ENCODE results near the gene INHBB. TPM values are rescaled to one million over a fixed set of nuclear protein-coding genes. Genes with fewer than 3 reads are reported as not detected.

Gene INHBB
- total and polyA plus RNA-seq, 2 experiments from 2014 or later = 2.7 to 6.6 TPM

DNA sequence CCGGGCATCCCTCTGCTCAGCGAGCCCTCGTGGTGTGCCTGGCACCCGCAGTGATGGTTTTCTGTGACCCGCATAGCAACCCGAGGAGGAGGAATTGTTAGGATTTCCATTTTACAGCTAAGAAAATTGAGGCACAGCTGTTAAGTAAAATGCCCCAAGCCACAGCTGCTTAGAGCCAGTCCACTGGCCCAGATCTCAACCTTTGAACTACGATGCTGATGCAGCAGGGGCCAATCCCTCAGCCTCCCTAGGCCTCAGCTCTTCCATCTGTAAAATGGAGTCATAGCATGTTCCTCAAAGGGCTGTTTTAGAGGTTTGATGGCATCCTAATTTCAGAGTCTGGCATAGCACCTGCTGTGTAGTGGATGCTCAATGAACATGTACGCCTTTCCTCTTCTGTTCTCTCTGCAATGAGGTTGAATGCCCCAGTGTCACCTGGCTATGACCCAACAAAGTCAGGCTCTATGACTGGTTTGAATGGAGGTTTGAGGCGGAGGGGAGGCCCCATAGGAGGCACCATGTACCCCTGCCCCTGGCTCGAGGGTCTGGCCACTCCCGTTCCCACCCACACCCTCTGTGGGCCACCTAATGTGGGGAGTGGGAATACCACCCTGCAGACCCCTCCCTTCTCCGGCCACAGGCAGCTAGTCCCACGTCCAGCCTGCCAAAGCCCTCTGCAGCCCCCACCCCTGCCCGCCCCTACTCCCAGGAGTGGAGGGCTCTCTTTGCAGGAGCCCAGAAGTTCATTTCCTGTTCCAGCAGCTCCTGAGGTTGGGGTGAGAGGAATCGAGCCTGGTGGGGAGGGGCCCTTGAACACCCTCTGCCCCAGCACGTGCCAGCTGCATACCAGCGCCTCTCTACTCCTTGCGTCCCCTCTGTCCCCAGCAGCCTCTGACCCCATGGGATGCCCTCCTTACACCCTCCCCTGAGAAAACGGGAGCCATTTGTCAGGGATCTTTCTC lies 31.0 kb downstream of the INHBB start:
- Histone ChIP-seq H2AFZ (no peak overlapping the region), H3K27ac (no peak overlapping the region), H3K27me3 (no peaks in the 10 kb centered on the region), H3K79me2 (no peaks in the 10 kb centered on the region), H3K9me3 (ENCODE audit: low read depth) (no peaks in the 10 kb centered on the region), H3K4me1 (ENCODE audit: insufficient read depth) (no peaks in the 10 kb centered on the region), H4K20me1 (ENCODE audit: insufficient read depth, poor library complexity, severe bottlenecking) (no peaks in the 10 kb centered on the region), H3K9me2 (replicated peaks; ENCODE audit: insufficient read depth) (no peaks in the 10 kb centered on the region), H3K4me3 (no peak overlapping the region), H3K4me2 (no peak overlapping the region), H3K36me3 (replicated peaks; ENCODE audit: insufficient read depth, low read depth) (no peaks in the 10 kb centered on the region)
- TF ChIP-seq EZH2phosphoT487 (IDR thresholded peaks at IDR 0.05; ENCODE audit: low read depth, severe bottlenecking, unreplicated experiment) = no peak
- no peak for TF ChIP-seq EZH2 (IDR thresholded peaks at IDR 0.05; ENCODE audit: borderline replicate concordance)
- TF ChIP-seq, protein P1, sequence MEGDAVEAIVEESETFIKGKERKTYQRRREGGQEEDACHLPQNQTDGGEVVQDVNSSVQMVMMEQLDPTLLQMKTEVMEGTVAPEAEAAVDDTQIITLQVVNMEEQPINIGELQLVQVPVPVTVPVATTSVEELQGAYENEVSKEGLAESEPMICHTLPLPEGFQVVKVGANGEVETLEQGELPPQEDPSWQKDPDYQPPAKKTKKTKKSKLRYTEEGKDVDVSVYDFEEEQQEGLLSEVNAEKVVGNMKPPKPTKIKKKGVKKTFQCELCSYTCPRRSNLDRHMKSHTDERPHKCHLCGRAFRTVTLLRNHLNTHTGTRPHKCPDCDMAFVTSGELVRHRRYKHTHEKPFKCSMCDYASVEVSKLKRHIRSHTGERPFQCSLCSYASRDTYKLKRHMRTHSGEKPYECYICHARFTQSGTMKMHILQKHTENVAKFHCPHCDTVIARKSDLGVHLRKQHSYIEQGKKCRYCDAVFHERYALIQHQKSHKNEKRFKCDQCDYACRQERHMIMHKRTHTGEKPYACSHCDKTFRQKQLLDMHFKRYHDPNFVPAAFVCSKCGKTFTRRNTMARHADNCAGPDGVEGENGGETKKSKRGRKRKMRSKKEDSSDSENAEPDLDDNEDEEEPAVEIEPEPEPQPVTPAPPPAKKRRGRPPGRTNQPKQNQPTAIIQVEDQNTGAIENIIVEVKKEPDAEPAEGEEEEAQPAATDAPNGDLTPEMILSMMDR (IDR thresholded peaks at IDR 0.05; ENCODE audit: poor library complexity) = no peak
- 83% methylated on average over 19 of the region's 19 CpGs for WGBS (ENCODE audit: low lambda C conversion rate, missing lambda C conversion rate)
- no peak for DNase-seq (ENCODE audit: low spot score)

DNA sequence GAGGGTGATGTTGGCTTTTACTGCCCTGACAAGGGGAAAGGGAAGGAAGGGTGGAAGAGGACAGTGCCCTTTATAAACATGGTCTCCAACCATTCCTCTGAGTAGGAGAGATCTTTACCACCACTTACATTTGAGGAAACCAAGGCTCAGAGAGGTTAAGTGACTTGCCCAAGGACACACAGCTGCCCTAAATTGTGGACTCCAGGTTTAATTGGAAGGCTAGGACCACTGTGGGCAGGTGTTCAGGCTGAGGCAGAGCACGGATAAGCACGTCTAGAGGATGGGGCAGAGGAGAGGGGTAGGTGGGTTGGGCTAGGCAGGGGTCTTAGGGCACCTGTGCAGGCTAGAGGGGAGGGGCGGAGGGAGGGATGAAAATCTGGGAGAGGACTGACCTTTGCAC lies 32.7 kb downstream of the INHBB start:
- H3K4me3 ChIP-seq = no peak overlapping the region
- no peak for DNase-seq (ENCODE audit: low spot score)
- TF ChIP-seq EZH2phosphoT487 (IDR thresholded peaks at IDR 0.05; ENCODE audit: low read depth, severe bottlenecking, unreplicated experiment) (no peak), EZH2 (IDR thresholded peaks at IDR 0.05; ENCODE audit: borderline replicate concordance) (no peak)
- TF ChIP-seq, protein P1 (IDR thresholded peaks at IDR 0.05; ENCODE audit: poor library complexity) = no peak
- no peaks in the 10 kb centered on the region for H3K9me2 ChIP-seq (replicated peaks; ENCODE audit: insufficient read depth)
- no peaks in the 10 kb centered on the region for H3K4me1 ChIP-seq (ENCODE audit: insufficient read depth)
- H3K27me3 ChIP-seq = no peaks in the 10 kb centered on the region
- H3K4me2 ChIP-seq = no peak overlapping the region
- 78% methylated on average over 2 of the region's 3 CpGs for WGBS (ENCODE audit: low lambda C conversion rate, missing lambda C conversion rate)
- H4K20me1 ChIP-seq (ENCODE audit: insufficient read depth, poor library complexity, severe bottlenecking) = no peaks in the 10 kb centered on the region
- H2AFZ ChIP-seq = no peak overlapping the region
- no peak overlapping the region for H3K27ac ChIP-seq
- H3K36me3 ChIP-seq (replicated peaks; ENCODE audit: insufficient read depth, low read depth) = no peaks in the 10 kb centered on the region
- no peaks in the 10 kb centered on the region for H3K79me2 ChIP-seq
- H3K9me3 ChIP-seq (ENCODE audit: low read depth) = no peaks in the 10 kb centered on the region

DNA sequence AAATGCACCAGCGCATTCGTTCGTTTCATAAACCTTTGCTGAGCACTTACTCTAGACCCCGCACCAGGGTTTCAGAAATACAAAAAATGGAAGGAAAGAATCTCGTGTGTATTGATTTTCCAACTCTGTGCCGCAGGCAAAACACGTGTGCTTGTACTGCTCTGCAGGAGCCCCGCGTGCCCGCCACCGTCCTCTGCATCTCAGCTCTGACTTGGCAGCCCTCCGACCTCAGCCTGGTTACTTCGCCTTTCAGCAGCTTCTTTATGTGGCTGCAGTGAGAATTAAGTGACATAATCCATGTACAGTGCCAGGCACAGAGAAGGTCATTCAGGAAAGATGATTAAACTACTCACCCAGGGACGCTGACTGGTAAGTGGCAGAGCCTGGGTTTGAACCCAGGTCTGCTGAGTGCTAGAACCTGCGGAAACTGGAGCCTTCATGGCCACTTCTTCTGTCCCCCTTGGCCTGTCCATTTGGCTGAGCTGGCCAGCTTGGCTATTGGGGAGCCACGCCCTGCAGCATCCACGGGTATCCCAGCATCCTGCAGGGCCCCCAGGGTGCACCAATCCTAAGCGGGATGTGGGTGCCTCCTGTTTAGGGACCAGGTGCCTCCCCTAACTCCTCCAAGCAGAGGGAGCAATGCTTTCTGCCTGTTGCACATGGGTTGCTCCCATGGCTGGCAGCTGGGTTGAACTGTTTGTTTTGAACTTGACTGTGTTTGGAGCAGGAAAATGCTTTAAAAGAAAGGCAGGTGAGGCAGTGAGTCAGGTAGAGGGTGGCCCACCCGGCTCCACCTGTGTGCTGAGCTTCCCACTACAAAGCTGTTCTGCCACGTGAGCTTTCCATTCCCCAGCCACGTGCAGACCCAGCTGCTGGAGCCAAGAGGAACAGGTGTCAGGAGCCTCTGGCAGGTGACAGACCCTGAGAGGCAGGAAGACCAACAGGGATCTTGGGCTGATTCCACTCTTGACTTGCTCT lies 34.3 kb downstream of the INHBB start:
- Histone ChIP-seq H3K4me1 (ENCODE audit: insufficient read depth) (no peaks in the 10 kb centered on the region), H3K4me2 (no peak overlapping the region), H3K27ac (no peak overlapping the region), H2AFZ (no peak overlapping the region), H4K20me1 (ENCODE audit: insufficient read depth, poor library complexity, severe bottlenecking) (no peaks in the 10 kb centered on the region), H3K27me3 (no peaks in the 10 kb centered on the region), H3K36me3 (replicated peaks; ENCODE audit: insufficient read depth, low read depth) (no peaks in the 10 kb centered on the region), H3K9me2 (replicated peaks; ENCODE audit: insufficient read depth) (no peaks in the 10 kb centered on the region), H3K9me3 (ENCODE audit: low read depth) (no peaks in the 10 kb centered on the region), H3K4me3 (no peak overlapping the region), H3K79me2 (no peaks in the 10 kb centered on the region)
- no peak for TF ChIP-seq EZH2 (IDR thresholded peaks at IDR 0.05; ENCODE audit: borderline replicate concordance)
- TF ChIP-seq, protein P1 (IDR thresholded peaks at IDR 0.05; ENCODE audit: poor library complexity) = no peak
- TF ChIP-seq EZH2phosphoT487 (IDR thresholded peaks at IDR 0.05; ENCODE audit: low read depth, severe bottlenecking, unreplicated experiment) = no peak
- WGBS (ENCODE audit: low lambda C conversion rate, missing lambda C conversion rate) = 85% methylated on average over 21 of the region's 21 CpGs
- DNase-seq (ENCODE audit: low spot score) = no peak

All from hepatocyte (in vitro differentiated cells).